KOPT-K1 (cell line): ENCODE data around the gene PCDHGA6.

Experiments
- H3K27ac ChIP-seq: fragments of 200-600 bp; sonication (generic); 2 replicates; pipeline ENCODE4 v1.5.1; 2016; ENCODE audit warnings: antibody characterized with exemption, mild to moderate bottlenecking, low read depth, low read length; ENCODE audit not compliant: poor library complexity, severe bottlenecking
- H3K36me3 ChIP-seq: fragments of 200-600 bp; sonication (generic); 2 replicates; pipeline ENCODE4 v1.5.1; 2017; ENCODE audit warnings: antibody characterized with exemption, mild to moderate bottlenecking, low read length, moderate library complexity; ENCODE audit not compliant: insufficient read depth
- H3K9me3 ChIP-seq: fragments of 200-600 bp; sonication (generic); 2 replicates; pipeline ENCODE4 v1.5.1; 2017; ENCODE audit warnings: antibody characterized with exemption, low read length, mild to moderate bottlenecking; ENCODE audit not compliant: insufficient read depth, poor library complexity, severe bottlenecking

The PCDHGA6 gene

GRCh38 chr5:141419074-141419880 is 45.6 kb downstream of the PCDHGA6 start:
- Histone ChIP-seq H3K9me3 (peaks cover 20% of the 10 kb centered on the region), H3K36me3 (no peaks in the 10 kb centered on the region), H3K27ac (no peak overlapping the region)

GRCh38 chr5:141420855-141421488 is 47.3 kb downstream of the PCDHGA6 start, which contains the start of gene PCDHGA11:
PCDHGA11 (plus strand) TSS chr5:141421051; CDS start chr5:141421228, 177 bp downstream.
- Histone ChIP-seq H3K27ac (no peak within 1 kb of the TSS), H3K9me3 (peaks cover 22% of the 10 kb centered on the region), H3K36me3 (no peaks in the 10 kb centered on the region)

- Histone ChIP-seq H3K27ac (no peak overlapping the region), H3K9me3 (peaks cover 24% of the 10 kb centered on the region), H3K36me3 (no peaks in the 10 kb centered on the region)
Measured at GRCh38 chr5:141421489-141421855, 47.8 kb downstream of the PCDHGA6 start.

GRCh38 chr5:141422742-141423291 is 49.1 kb downstream of the PCDHGA6 start:
- peaks cover 30% of the 10 kb centered on the region for H3K9me3 ChIP-seq
- H3K36me3 ChIP-seq, result no peaks in the 10 kb centered on the region
- H3K27ac ChIP-seq, result no peak overlapping the region

GRCh38 chr5:141427783-141428426 is 54.2 kb downstream of the PCDHGA6 start:
- no peaks in the 10 kb centered on the region for H3K36me3 ChIP-seq

More at GRCh38 chr5:141427783-141428426, 54.2 kb downstream of the PCDHGA6 start:
- peaks cover 40% of the 10 kb centered on the region for H3K9me3 ChIP-seq
- no peak overlapping the region for H3K27ac ChIP-seq
